ENCODE data around the gene JAML. TPM values are rescaled to one million over a fixed set of nuclear protein-coding genes. Genes with fewer than 3 reads are reported as not detected.

Gene JAML
- total and polyA plus RNA-seq, 2 donors = 39.7 to 58.8 TPM

DNA sequence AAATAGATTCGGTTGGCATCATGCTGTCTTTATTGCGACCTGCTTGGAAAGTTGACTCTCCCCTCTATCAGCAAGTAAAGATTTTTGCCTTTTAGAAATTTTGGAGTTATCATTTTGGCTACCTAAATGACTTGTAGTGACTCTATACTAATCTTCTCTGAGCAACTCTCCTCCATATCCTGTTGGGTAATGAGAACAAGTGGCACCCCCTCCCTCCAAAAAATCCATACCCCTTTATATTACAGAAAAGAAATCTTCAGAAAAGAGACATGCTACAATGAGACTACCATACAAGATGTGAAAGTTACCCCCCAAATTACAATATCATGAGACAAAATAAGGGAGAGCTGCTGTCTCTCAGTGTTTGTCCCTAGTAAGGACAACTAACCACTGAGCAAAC, 1.2 kb downstream of the JAML start:
- no peaks in the 10 kb centered on the region for H3K36me3 ChIP-seq (ENCODE audit: control insufficient read depth in 2 of 2, insufficient read depth in 2 of 2, low read length in 1 of 2)
- no peak for DNase-seq (ENCODE audit: low read depth in 6 of 9, low spot score in 9 of 9)
- H3K4me1 ChIP-seq (ENCODE audit: control insufficient read depth in 2 of 2, insufficient read depth in 2 of 2, low read length in 2 of 2) = peaks cover 33 to 56% of the 10 kb centered on the region in 2 donors
- H3K27me3 ChIP-seq (ENCODE audit: control insufficient read depth in 2 of 2, insufficient read depth in 1 of 2, low read length in 1 of 2) = no peaks in the 10 kb centered on the region
- peak overlapping the region; percentile 91 to 96 for H3K27ac ChIP-seq (ENCODE audit: low read depth in 1 of 2, low read length in 1 of 2)
- 66% methylated on average over 2 of the region's 2 CpGs for WGBS
- H3K9me3 ChIP-seq (ENCODE audit: control insufficient read depth in 2 of 2, insufficient read depth in 1 of 2, low read length in 1 of 2) = peaks cover 0 to 4% of the 10 kb centered on the region in 2 donors
- peak overlapping the region; percentile 40 to 44 for H3K4me3 ChIP-seq (ENCODE audit: low read length in 2 of 2)

- Histone ChIP-seq H3K27me3 (ENCODE audit: control insufficient read depth in 2 of 2, insufficient read depth in 1 of 2, low read length in 1 of 2) (no peaks in the 10 kb centered on the region), H3K4me1 (ENCODE audit: control insufficient read depth in 2 of 2, insufficient read depth in 2 of 2, low read length in 2 of 2) (peaks cover 28 to 56% of the 10 kb centered on the region in 2 donors), H3K9me3 (ENCODE audit: control insufficient read depth in 2 of 2, insufficient read depth in 1 of 2, low read length in 1 of 2) (peaks cover 0 to 4% of the 10 kb centered on the region in 2 donors), H3K27ac (ENCODE audit: low read depth in 1 of 2, low read length in 1 of 2) (no peak overlapping the region), H3K36me3 (ENCODE audit: control insufficient read depth in 2 of 2, insufficient read depth in 2 of 2, low read length in 1 of 2) (no peaks in the 10 kb centered on the region), H3K4me3 (ENCODE audit: low read length in 2 of 2) (no peak overlapping the region)
- DNase-seq (ENCODE audit: low read depth in 6 of 9, low spot score in 9 of 9) = no peak
- WGBS = 81% methylated on average over 4 of the region's 4 CpGs
These were observed 2.4 kb downstream of the JAML start for GRCh38 chr11:118222437-118222836.

DNA sequence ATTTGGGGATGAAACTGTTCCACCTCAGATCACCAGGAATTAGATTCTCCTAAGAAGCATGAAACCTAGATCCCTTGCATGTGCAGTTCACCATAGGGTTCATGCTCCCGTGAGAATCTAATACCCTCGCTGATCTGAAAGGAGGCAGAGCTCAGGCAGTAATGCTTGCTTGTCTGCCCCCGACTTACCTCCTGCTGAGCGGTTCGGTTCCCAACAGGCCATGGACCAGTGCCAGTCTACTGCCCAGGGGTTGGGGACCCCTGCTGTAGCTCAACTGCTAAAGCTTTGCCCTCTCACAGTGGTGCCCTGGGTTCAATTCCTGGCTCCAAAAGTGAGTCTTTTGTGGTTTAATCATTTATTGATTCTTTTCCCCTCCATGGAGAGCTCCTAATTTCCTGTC, 3.4 kb downstream of the JAML start:
- Histone ChIP-seq H3K27ac (ENCODE audit: low read depth in 1 of 2, low read length in 1 of 2) (no peak overlapping the region), H3K4me1 (ENCODE audit: control insufficient read depth in 2 of 2, insufficient read depth in 2 of 2, low read length in 2 of 2) (peaks cover 17 to 53% of the 10 kb centered on the region in 2 donors), H3K27me3 (ENCODE audit: control insufficient read depth in 2 of 2, insufficient read depth in 1 of 2, low read length in 1 of 2) (no peaks in the 10 kb centered on the region), H3K36me3 (ENCODE audit: control insufficient read depth in 2 of 2, insufficient read depth in 2 of 2, low read length in 1 of 2) (no peaks in the 10 kb centered on the region), H3K4me3 (ENCODE audit: low read length in 2 of 2) (no peak overlapping the region), H3K9me3 (ENCODE audit: control insufficient read depth in 2 of 2, insufficient read depth in 1 of 2, low read length in 1 of 2) (peaks cover 0 to 4% of the 10 kb centered on the region in 2 donors)
- WGBS = 98% methylated on average over 5 of the region's 5 CpGs
- no peak for DNase-seq (ENCODE audit: low read depth in 6 of 9, low spot score in 9 of 9)

- H3K9me3 ChIP-seq (ENCODE audit: control insufficient read depth in 2 of 2, insufficient read depth in 1 of 2, low read length in 1 of 2) = no peaks in the 10 kb centered on the region
- H3K4me3 ChIP-seq (ENCODE audit: low read length in 2 of 2) = no peak overlapping the region
- H3K4me1 ChIP-seq (ENCODE audit: control insufficient read depth in 2 of 2, insufficient read depth in 2 of 2, low read length in 2 of 2) = peaks cover 14 to 50% of the 10 kb centered on the region in 2 donors
- DNase-seq (ENCODE audit: low read depth in 6 of 9, low spot score in 9 of 9) = no peak
- WGBS = 76% methylated on average over 1 of the region's 1 CpG
- no peaks in the 10 kb centered on the region for H3K27me3 ChIP-seq (ENCODE audit: control insufficient read depth in 2 of 2, insufficient read depth in 1 of 2, low read length in 1 of 2)
- no peak overlapping the region for H3K27ac ChIP-seq (ENCODE audit: low read depth in 1 of 2, low read length in 1 of 2)
- no peaks in the 10 kb centered on the region for H3K36me3 ChIP-seq (ENCODE audit: control insufficient read depth in 2 of 2, insufficient read depth in 2 of 2, low read length in 1 of 2)
These were observed 5.1 kb downstream of the JAML start for GRCh38 chr11:118219732-118220131.

GRCh38 chr11:118219244-118219643, 5.6 kb downstream of the JAML start:
- Histone ChIP-seq H3K36me3 (ENCODE audit: control insufficient read depth in 2 of 2, insufficient read depth in 2 of 2, low read length in 1 of 2) (no peaks in the 10 kb centered on the region), H3K4me3 (ENCODE audit: low read length in 2 of 2) (no peak overlapping the region), H3K4me1 (ENCODE audit: control insufficient read depth in 2 of 2, insufficient read depth in 2 of 2, low read length in 2 of 2) (peaks cover 16 to 50% of the 10 kb centered on the region in 2 donors), H3K27me3 (ENCODE audit: control insufficient read depth in 2 of 2, insufficient read depth in 1 of 2, low read length in 1 of 2) (no peaks in the 10 kb centered on the region), H3K9me3 (ENCODE audit: control insufficient read depth in 2 of 2, insufficient read depth in 1 of 2, low read length in 1 of 2) (no peaks in the 10 kb centered on the region), H3K27ac (ENCODE audit: low read depth in 1 of 2, low read length in 1 of 2) (no peak overlapping the region)
- DNase-seq (ENCODE audit: low read depth in 6 of 9, low spot score in 9 of 9) = no peak

- Histone ChIP-seq H3K4me1 (ENCODE audit: control insufficient read depth in 2 of 2, insufficient read depth in 2 of 2, low read length in 2 of 2) (peaks cover 10 to 53% of the 10 kb centered on the region in 2 donors), H3K9me3 (ENCODE audit: control insufficient read depth in 2 of 2, insufficient read depth in 1 of 2, low read length in 1 of 2) (no peaks in the 10 kb centered on the region), H3K4me3 (ENCODE audit: low read length in 2 of 2) (no peak overlapping the region), H3K36me3 (ENCODE audit: control insufficient read depth in 2 of 2, insufficient read depth in 2 of 2, low read length in 1 of 2) (no peaks in the 10 kb centered on the region), H3K27ac (ENCODE audit: low read depth in 1 of 2, low read length in 1 of 2) (peak overlapping the region in 1 of 2 donors; percentile 7), H3K27me3 (ENCODE audit: control insufficient read depth in 2 of 2, insufficient read depth in 1 of 2, low read length in 1 of 2) (no peaks in the 10 kb centered on the region)
- no peak for DNase-seq (ENCODE audit: low read depth in 6 of 9, low spot score in 9 of 9)
- WGBS = 88% methylated on average over 3 of the region's 3 CpGs
These were observed 7.2 kb downstream of the JAML start for GRCh38 chr11:118217575-118217974.

DNA sequence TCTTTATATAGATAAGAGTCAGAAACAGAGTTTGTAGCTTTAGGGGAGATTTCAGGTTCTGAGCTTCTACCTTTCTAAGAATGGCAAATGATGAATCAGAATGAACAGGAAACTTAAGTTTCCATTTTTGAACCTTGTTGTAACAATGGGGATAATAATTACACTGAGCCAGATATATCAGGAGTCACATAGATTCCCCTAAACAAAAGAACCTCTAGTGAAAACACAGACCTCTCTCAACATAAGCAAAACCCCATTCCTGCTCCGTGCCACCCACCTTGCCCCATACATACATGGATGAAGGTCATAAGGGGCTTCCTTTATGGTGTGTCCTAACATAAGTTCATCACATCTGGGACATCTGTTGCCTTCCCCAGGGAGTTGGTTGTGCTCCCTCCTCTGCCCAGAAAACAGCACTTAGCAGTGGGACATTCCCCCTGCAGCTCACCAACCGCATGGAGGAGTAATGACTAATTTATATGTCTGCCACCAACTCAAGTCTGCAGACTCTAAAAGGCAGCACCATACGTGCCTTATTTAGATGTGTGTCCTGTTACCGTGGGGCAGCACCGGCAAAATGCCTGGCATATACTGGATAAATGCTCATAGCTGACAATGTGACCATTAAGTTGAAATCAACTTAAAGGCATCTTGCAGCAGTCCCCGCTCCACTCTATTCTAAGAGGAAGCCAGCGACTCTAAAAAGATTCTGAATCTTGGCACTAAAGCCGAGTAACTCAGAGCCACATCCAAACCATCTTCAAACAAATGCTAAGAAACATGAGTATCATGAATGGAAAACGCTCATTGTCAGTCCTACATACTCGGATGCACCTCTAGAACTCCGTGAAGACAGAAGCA, 8.0 kb downstream of the JAML start:
- WGBS = 78% methylated on average over 11 of the region's 11 CpGs
- Histone ChIP-seq H3K36me3 (ENCODE audit: control insufficient read depth in 2 of 2, insufficient read depth in 2 of 2, low read length in 1 of 2) (no peaks in the 10 kb centered on the region), H3K9me3 (ENCODE audit: control insufficient read depth in 2 of 2, insufficient read depth in 1 of 2, low read length in 1 of 2) (no peaks in the 10 kb centered on the region), H3K27ac (ENCODE audit: low read depth in 1 of 2, low read length in 1 of 2) (no peak overlapping the region), H3K4me1 (ENCODE audit: control insufficient read depth in 2 of 2, insufficient read depth in 2 of 2, low read length in 2 of 2) (peaks cover 13 to 56% of the 10 kb centered on the region in 2 donors), H3K4me3 (ENCODE audit: low read length in 2 of 2) (no peak overlapping the region), H3K27me3 (ENCODE audit: control insufficient read depth in 2 of 2, insufficient read depth in 1 of 2, low read length in 1 of 2) (no peaks in the 10 kb centered on the region)
- DNase-seq (ENCODE audit: low read depth in 6 of 9, low spot score in 9 of 9) = no peak

GRCh38 chr11:118215765-118216164, 9.0 kb downstream of the JAML start:
- peak overlapping the region in 1 of 2 donors; percentile 21 for H3K27ac ChIP-seq (ENCODE audit: low read depth in 1 of 2, low read length in 1 of 2)
- H3K27me3 ChIP-seq (ENCODE audit: control insufficient read depth in 2 of 2, insufficient read depth in 1 of 2, low read length in 1 of 2) = no peaks in the 10 kb centered on the region
- no peaks in the 10 kb centered on the region for H3K9me3 ChIP-seq (ENCODE audit: control insufficient read depth in 2 of 2, insufficient read depth in 1 of 2, low read length in 1 of 2)
- WGBS = 97% methylated on average over 7 of the region's 7 CpGs
- no peak for DNase-seq (ENCODE audit: low read depth in 6 of 9, low spot score in 9 of 9)
- peaks cover 13 to 55% of the 10 kb centered on the region in 2 donors for H3K4me1 ChIP-seq (ENCODE audit: control insufficient read depth in 2 of 2, insufficient read depth in 2 of 2, low read length in 2 of 2)
- no peak overlapping the region for H3K4me3 ChIP-seq (ENCODE audit: low read length in 2 of 2)
- peaks cover 2 to 3% of the 10 kb centered on the region in 2 donors for H3K36me3 ChIP-seq (ENCODE audit: control insufficient read depth in 2 of 2, insufficient read depth in 2 of 2, low read length in 1 of 2)

DNA sequence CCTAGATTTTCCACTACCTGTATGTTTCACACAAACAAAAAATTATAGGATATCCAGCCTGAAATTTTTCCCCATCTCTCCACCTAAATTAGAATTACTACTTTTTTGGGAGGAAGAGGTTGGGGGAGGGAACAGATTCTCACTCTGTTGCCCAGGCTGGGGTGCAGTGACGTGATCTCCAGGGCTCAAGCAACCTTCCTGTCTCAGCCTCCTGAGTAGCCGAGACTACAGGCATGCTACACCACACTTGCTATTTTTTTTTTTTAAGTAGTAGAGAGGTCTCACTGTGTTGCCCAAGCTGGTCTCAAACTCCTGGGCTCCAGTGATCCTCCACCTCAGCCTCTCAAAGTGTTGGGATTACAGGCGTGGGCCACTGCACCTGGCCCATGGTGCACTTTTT, 9.5 kb downstream of the JAML start:
- H3K27ac ChIP-seq (ENCODE audit: low read depth in 1 of 2, low read length in 1 of 2) = no peak overlapping the region
- H3K27me3 ChIP-seq (ENCODE audit: control insufficient read depth in 2 of 2, insufficient read depth in 1 of 2, low read length in 1 of 2) = no peaks in the 10 kb centered on the region
- H3K9me3 ChIP-seq (ENCODE audit: control insufficient read depth in 2 of 2, insufficient read depth in 1 of 2, low read length in 1 of 2) = no peaks in the 10 kb centered on the region
- H3K36me3 ChIP-seq (ENCODE audit: control insufficient read depth in 2 of 2, insufficient read depth in 2 of 2, low read length in 1 of 2) = peaks cover 2 to 3% of the 10 kb centered on the region in 2 donors
- no peak overlapping the region for H3K4me3 ChIP-seq (ENCODE audit: low read length in 2 of 2)
- peaks cover 13 to 55% of the 10 kb centered on the region in 2 donors for H3K4me1 ChIP-seq (ENCODE audit: control insufficient read depth in 2 of 2, insufficient read depth in 2 of 2, low read length in 2 of 2)
- DNase-seq (ENCODE audit: low read depth in 6 of 9, low spot score in 9 of 9) = peak in 1 of 9 donors; percentile 36
- WGBS = 71% methylated on average over 3 of the region's 3 CpGs

All from thymus (tissue), 11 donors.